CD4-positive, CD25-positive, alpha-beta regulatory T cell (primary cell): ENCODE results near the gene MAPK8IP1. TPM values are rescaled to one million over a fixed set of nuclear protein-coding genes. Genes with fewer than 3 reads are reported as not detected.
"Not testable (repeated sequence)": the region's sequence is repeated elsewhere in the genome, so short reads cannot be mapped to it uniquely, and the experiment has no call there.

ENCODE experiments used
- ATAC-seq, 2 donors: fragments of 150-1000 bp; cut with Tn5 transposase; one replicate each; pipeline ENCODE4 v1.10.0; 2021; ENCODE audit warnings: low read depth in 2 of 2, moderate number of reproducible peaks in 2 of 2, moderate library complexity in 1 of 2
- DNase-seq, 3 donors: peaks; one replicate each; pipeline versions ENCODE4 v3.0.0 to v3.0.0-alpha.2; 2012 to 2022; ENCODE audit warnings: mixed read lengths in 1 of 3
- H3K27ac ChIP-seq: one replicate; pipeline ENCODE4 v1.7.0; 2013; ENCODE audit warnings: mild to moderate bottlenecking, low read length; ENCODE audit not compliant: insufficient read depth, poor library complexity, severe bottlenecking
- H3K27me3 ChIP-seq: one replicate; pipeline ENCODE4 v1.7.0; 2013; ENCODE audit warnings: low read length; ENCODE audit not compliant: control insufficient read depth, insufficient read depth
- H3K36me3 ChIP-seq: one replicate; pipeline ENCODE4 v1.7.0; 2013; ENCODE audit warnings: mild to moderate bottlenecking, low read length, moderate library complexity; ENCODE audit not compliant: control insufficient read depth, insufficient read depth
- H3K4me1 ChIP-seq: 2 replicates; pipeline ENCODE4 v1.7.0; 2013; ENCODE audit warnings: mild to moderate bottlenecking, low read length; ENCODE audit not compliant: insufficient read depth, control insufficient read depth, poor library complexity, severe bottlenecking
- H3K4me3 ChIP-seq: one replicate; pipeline ENCODE4 v1.7.0; 2013; ENCODE audit warnings: low read depth, mild to moderate bottlenecking, low read length, moderate library complexity
- H3K9me3 ChIP-seq, 2 experiments: 1 replicate in 1 of 2; 2 replicates in 1 of 2; pipeline ENCODE4 v1.7.0; 2013; ENCODE audit warnings: low read length in 2 of 2, mild to moderate bottlenecking in 1 of 2, moderate library complexity in 1 of 2; ENCODE audit not compliant: control insufficient read depth in 2 of 2
- H3K27ac Mint-ChIP-seq, 3 donors: one replicate each; pipeline ENCODE4 v1.8.0; 2020 to 2022; ENCODE audit warnings: mild to moderate bottlenecking in 3 of 3, mixed read lengths in 3 of 3, moderate library complexity in 2 of 3
- H3K27me3 Mint-ChIP-seq: one replicate; pipeline ENCODE4 v1.8.0; 2022; ENCODE audit warnings: mild to moderate bottlenecking, mixed read lengths
- H3K36me3 Mint-ChIP-seq: one replicate; pipeline ENCODE4 v1.8.0; 2020; ENCODE audit warnings: mixed read lengths
- H3K4me1 Mint-ChIP-seq, 4 donors: one replicate each; pipeline ENCODE4 v1.8.0; 2020 to 2022; ENCODE audit warnings: mixed read lengths in 4 of 4, mild to moderate bottlenecking in 1 of 4
- H3K4me3 Mint-ChIP-seq, 4 donors: one replicate each; pipeline ENCODE4 v1.8.0; 2020 to 2022; ENCODE audit warnings: mild to moderate bottlenecking in 4 of 4, mixed read lengths in 4 of 4, moderate library complexity in 3 of 4
- H3K9me3 Mint-ChIP-seq, 7 donors: one replicate each; pipeline ENCODE4 v1.8.0; 2020 to 2022; ENCODE audit warnings: mixed read lengths in 7 of 7, mild to moderate bottlenecking in 3 of 7, moderate library complexity in 2 of 7
- polyA plus RNA-seq, 4 donors: library from polyadenylated mRNA; unstranded; fragments of 300-500 nt; fragmentation: Illumina TruSeq; gene quantifications; one replicate each; pipeline ENCODE4 v1.2.3, GENCODE V29; 2021
- total RNA-seq: library from RNA; stranded (reverse); gene quantifications from one replicate; pipeline ENCODE4 v1.2.3, GENCODE V29; 2022

Gene MAPK8IP1
- total and polyA plus RNA-seq, 5 donors from 2014 or later: 0.18 to 4.1 TPM; not detected in 3

DNA sequence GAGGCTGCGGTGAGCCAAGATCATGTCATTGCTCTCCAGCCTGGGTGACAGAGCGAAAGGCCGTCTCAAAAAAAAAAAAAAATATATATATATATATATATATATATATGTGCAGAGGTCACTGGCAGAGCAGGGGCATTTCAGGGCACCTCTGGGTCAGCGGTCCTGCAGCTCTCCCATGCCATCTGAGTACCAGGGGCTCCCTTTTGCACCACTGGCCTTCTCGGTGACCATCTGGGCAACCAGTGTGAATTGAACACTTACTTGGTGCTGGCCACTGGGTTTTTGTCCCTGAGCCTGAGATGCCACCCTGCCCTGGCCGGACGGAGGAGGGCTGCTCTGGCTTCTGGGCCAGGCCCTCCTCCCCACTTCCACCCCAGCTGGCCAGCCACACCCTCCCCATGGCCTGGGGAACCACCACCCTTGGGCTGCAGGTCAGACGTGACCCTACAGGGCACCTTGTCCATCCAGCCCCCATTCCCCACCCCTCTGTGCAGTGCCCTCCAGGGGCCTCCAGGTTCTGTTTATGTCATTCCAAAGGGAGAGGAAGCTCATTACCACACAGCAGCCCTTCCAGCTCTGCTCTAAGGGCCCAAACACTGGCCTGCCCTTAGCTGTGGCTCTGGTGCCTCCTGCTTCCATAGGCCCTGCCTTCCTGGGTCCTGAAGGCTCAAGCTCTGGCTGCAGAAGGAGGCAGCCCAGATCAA, 10.3 kb downstream of the MAPK8IP1 start:
- DNase-seq (no peak), ATAC-seq (no peak)
- no peak overlapping the region for H3K4me3 Mint-ChIP-seq
- H3K4me1 Mint-ChIP-seq: peaks cover 0 to 15% (median 1%) of the 10 kb centered on the region in 4 donors
- no peak overlapping the region for H3K27ac Mint-ChIP-seq
- H3K27ac ChIP-seq: no peak overlapping the region
- no peaks in the 10 kb centered on the region for H3K36me3 ChIP-seq
- H3K9me3 ChIP-seq: no peaks in the 10 kb centered on the region
- H3K4me3 ChIP-seq: no peak overlapping the region
- peaks cover 2% of the 10 kb centered on the region for H3K36me3 Mint-ChIP-seq
- H3K4me1 ChIP-seq: peaks cover 16% of the 10 kb centered on the region
- peaks cover 15% of the 10 kb centered on the region for H3K27me3 ChIP-seq
- H3K27me3 Mint-ChIP-seq: peaks cover 60% of the 10 kb centered on the region
- peaks cover 0 to 3% (median 0%) of the 10 kb centered on the region in 7 donors for H3K9me3 Mint-ChIP-seq

DNA sequence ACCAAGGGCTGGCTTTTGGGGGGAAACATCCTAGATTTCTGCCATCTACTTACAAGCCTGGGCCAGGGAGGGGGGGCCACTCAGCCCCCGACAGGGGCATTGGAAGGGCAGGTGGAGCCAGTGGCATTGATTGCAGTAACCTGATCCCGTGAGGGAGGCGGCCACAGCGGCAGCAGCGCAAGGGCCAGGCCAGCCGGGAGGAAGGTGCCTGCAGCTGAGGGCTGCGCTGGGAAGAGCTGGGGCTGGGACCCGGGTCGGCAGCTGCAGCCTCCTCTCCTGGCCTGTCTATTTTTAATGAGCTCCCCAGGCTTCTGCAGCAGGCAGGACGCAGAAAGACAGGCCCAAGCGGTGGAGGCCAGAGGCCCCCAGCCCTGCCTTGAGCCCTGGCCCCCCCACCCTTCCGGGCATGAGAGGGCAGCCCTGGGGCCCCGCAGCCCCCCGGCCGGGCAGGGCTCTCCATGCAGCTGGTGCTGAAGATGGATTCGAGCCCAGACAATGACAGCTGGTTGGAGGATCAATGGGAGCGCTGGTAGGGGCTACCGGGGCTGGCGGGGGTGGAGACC, 11.1 kb downstream of the MAPK8IP1 start:
- H3K27me3 ChIP-seq: peaks cover 15% of the 10 kb centered on the region
- Mint-ChIP-seq H3K27me3 (peaks cover 67% of the 10 kb centered on the region), H3K4me3 (no peak overlapping the region), H3K36me3 (no peaks in the 10 kb centered on the region), H3K4me1 (peaks cover 0 to 17% (median 1%) of the 10 kb centered on the region in 4 donors), H3K27ac (no peak overlapping the region), H3K9me3 (peaks cover 0 to 5% (median 0%) of the 10 kb centered on the region in 7 donors)
- no peaks in the 10 kb centered on the region for H3K36me3 ChIP-seq
- DNase-seq (no peak), ATAC-seq (no peak)
- H3K4me1 ChIP-seq: peaks cover 16% of the 10 kb centered on the region
- H3K4me3 ChIP-seq: no peak overlapping the region
- H3K27ac ChIP-seq: no peak overlapping the region
- no peaks in the 10 kb centered on the region for H3K9me3 ChIP-seq

DNA sequence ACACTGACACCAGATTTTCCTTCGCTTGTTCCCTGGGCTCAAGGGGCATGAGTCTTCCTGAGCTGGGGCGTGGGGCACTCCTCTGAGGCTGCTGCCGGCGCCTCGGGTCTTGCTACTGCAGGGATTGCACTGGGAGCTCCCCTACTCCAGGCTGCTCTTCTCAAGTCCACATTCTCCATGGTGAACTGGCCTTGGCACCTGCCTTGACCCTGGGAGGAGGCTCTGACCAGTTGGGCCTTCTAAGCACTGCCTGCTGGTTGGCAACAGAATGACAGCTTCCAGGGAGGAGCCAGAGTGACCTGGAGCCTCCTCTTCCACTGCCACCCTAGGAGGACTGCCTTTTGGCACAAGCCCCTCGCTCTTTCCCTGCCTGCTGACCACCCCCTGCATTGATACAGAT, 12.1 kb downstream of the MAPK8IP1 start:
- Histone ChIP-seq H3K27me3 (peaks cover 15% of the 10 kb centered on the region), H3K4me3 (no peak overlapping the region), H3K4me1 (peaks cover 16% of the 10 kb centered on the region), H3K9me3 (no peaks in the 10 kb centered on the region), H3K27ac (no peak overlapping the region), H3K36me3 (no peaks in the 10 kb centered on the region)
- Mint-ChIP-seq H3K4me1 (peaks cover 0 to 17% (median 1%) of the 10 kb centered on the region in 4 donors), H3K27ac (peak overlapping the region in 1 of 3 donors; percentile 63), H3K4me3 (no peak overlapping the region), H3K9me3 (peaks cover 0 to 5% (median 0%) of the 10 kb centered on the region in 7 donors), H3K36me3 (no peaks in the 10 kb centered on the region), H3K27me3 (peaks cover 69% of the 10 kb centered on the region)
- ATAC-seq (no peak), DNase-seq (no peak)

DNA sequence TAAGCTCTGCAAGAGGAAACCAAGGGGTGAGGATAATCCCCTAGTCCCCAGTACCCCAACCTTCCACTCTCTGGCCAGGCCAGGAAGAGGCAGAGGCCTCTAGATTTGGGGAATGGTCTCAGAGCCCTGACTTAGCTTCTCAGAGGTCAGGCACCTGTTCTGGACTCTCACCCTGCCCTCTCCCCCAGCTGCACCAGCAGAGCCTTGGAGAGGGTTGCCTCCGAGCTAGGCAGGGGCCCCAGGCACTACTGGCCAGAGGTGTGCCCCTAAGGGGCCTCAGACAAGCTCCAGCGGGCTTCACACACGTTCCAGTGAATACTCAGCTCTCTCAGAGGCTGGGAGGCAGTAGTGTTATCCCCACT, 13.6 kb downstream of the MAPK8IP1 start:
- Mint-ChIP-seq H3K4me1 (peaks cover 0 to 17% (median 1%) of the 10 kb centered on the region in 4 donors), H3K27me3 (peaks cover 64% of the 10 kb centered on the region)
- H3K27me3 ChIP-seq: peaks cover 15% of the 10 kb centered on the region

DNA sequence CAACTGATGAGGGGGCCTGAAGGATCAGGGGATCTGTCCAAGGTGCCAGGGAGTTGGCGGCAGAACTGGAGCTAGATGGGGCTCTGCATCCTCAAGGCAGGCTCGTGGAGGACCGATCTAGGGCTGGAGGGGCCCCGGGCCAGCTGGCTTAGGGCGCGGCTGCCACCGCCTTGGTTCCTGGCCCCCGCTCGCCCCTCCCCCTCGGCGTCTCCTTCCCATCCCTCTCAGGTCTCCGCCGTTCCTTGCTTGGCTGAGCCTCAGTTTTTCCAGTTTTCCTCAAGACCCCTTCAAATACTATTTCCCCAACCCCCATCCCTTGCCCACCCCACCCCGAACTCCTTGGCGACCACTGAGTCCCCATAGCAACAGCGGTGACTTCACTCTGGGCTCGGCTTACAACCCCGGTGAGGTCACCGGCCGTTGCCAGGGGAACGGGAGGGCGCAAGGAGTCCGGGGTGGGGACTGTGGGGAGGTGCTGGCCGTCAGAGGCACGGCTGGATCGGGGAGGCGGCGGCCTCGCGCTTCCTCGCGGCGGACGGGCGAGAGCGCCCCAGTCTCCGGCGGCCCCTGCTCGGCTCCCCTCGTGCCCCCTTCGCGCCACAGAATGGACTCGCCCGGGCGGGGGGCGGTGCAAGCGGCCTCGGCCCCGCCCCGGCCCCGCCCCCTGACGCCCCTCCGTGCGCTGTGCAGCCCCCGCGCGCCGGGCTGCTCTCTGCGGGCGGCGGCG, 14.2 kb downstream of the MAPK8IP1 start:
- H3K27ac ChIP-seq: no peak overlapping the region
- Mint-ChIP-seq H3K4me1 (peaks cover 0 to 17% (median 1%) of the 10 kb centered on the region in 4 donors), H3K27ac (no peak overlapping the region), H3K36me3 (no peaks in the 10 kb centered on the region), H3K9me3 (peaks cover 0 to 5% (median 0%) of the 10 kb centered on the region in 7 donors), H3K27me3 (peaks cover 65% of the 10 kb centered on the region), H3K4me3 (peak overlapping the region in 3 of 4 donors; percentile 62 to 77 (median 70))
- DNase-seq: peak; percentile 37 to 62 (median 49)
- no peaks in the 10 kb centered on the region for H3K36me3 ChIP-seq
- no peak overlapping the region for H3K4me3 ChIP-seq
- H3K27me3 ChIP-seq: peaks cover 15% of the 10 kb centered on the region
- H3K4me1 ChIP-seq: peaks cover 16% of the 10 kb centered on the region
- no peaks in the 10 kb centered on the region for H3K9me3 ChIP-seq
- peak; percentile 44 to 55 for ATAC-seq

More for the DNA sequence above, 13.6 kb downstream of the MAPK8IP1 start:
- no peaks in the 10 kb centered on the region for H3K36me3 Mint-ChIP-seq
- H3K4me1 ChIP-seq: peaks cover 16% of the 10 kb centered on the region
- H3K27ac Mint-ChIP-seq: no peak overlapping the region
- peak overlapping the region; percentile 51 to 77 (median 66) for H3K4me3 Mint-ChIP-seq
- H3K27ac ChIP-seq: no peak overlapping the region
- H3K4me3 ChIP-seq: no peak overlapping the region
- H3K9me3 ChIP-seq: no peaks in the 10 kb centered on the region
- peaks cover 0 to 5% (median 0%) of the 10 kb centered on the region in 7 donors for H3K9me3 Mint-ChIP-seq
- DNase-seq: no peak
- no peaks in the 10 kb centered on the region for H3K36me3 ChIP-seq
- no peak for ATAC-seq

DNA sequence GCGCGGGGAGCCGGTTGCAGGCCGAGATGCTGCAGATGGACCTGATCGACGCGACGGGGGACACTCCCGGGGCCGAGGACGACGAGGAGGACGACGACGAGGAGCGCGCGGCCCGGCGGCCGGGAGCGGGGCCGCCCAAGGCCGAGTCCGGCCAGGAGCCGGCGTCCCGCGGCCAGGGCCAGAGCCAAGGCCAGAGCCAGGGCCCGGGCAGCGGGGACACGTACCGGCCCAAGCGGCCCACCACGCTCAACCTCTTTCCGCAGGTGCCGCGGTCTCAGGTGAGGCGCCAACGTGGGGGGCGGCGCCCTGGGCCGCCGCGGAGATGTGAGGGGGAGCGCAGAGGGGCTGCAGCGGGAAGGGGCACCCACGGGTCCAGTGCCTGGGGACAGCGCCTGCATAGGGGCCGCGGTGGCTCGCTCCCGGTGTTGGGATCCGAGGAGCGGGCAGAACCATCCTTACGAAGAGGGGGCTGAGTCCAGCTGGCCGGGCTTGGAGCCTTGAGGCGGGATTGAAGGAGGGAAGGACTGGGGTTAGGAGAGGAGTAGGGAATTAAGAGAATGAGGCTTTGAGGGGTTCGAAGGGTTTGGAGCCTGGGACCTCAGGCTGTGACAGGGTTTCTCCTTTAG, 14.8 kb downstream of the MAPK8IP1 start:
- H3K36me3 Mint-ChIP-seq, DNase-seq: not testable (repeated sequence)

DNA sequence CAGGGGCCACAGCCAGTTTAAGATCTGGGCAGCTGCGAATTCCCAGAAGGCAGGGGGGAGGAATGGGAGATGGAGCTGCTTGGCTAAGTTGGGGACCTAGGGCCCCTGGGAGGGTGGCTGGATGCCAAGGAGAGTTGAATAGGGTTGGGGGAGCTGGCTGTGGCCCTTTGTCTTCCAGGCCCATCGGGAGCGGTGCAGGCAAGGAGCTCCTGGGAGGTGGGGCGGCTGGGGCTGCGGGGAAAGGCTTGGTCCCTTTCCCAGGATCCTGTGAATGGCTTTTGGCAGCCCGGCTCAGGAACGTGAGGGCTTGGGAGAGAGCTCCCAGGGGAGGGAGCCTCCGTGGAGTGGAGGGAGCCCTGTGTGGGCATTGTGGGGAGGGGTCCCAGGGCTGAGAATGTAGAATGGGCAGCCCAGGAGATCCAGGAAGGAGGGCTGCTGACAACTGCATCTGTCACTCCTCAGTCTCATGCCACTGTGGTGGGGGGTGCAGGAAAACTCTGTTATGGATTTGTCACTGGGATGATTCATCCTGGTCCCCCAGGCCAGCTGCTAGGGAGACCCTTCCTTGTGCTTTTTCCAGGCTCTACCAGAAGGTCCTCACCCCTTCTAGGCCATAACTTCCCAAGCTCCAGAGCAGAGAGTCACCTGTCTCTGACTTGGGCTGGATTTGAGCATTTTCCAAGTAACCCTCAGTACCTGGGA, 15.6 kb downstream of the MAPK8IP1 start:
- Histone ChIP-seq H3K9me3 (no peaks in the 10 kb centered on the region), H3K4me1 (peaks cover 22% of the 10 kb centered on the region), H3K36me3 (no peaks in the 10 kb centered on the region), H3K27ac (no peak overlapping the region), H3K4me3 (no peak overlapping the region), H3K27me3 (peaks cover 15% of the 10 kb centered on the region)
- no peak for DNase-seq
- Mint-ChIP-seq H3K9me3 (peaks cover 0 to 4% (median 0%) of the 10 kb centered on the region in 7 donors), H3K36me3 (no peaks in the 10 kb centered on the region), H3K4me1 (peaks cover 0 to 17% (median 1%) of the 10 kb centered on the region in 4 donors), H3K4me3 (peak overlapping the region; percentile 33 to 76 (median 56)), H3K27ac (peak overlapping the region in 1 of 3 donors; percentile 62), H3K27me3 (peaks cover 51% of the 10 kb centered on the region)
- no peak for ATAC-seq

More for the DNA sequence above, 14.8 kb downstream of the MAPK8IP1 start:
- H3K9me3 ChIP-seq, H3K36me3 ChIP-seq, H3K27ac ChIP-seq, H3K4me3 ChIP-seq, H3K9me3 Mint-ChIP-seq, ATAC-seq, H3K27ac Mint-ChIP-seq: not testable (repeated sequence)
- Mint-ChIP-seq H3K4me3 (peak overlapping the region in 2 of 4 donors; percentile 50 to 65), H3K27me3 (peaks cover 58% of the 10 kb centered on the region), H3K4me1 (peaks cover 0 to 14% (median 1%) of the 10 kb centered on the region in 4 donors)
- Histone ChIP-seq H3K4me1 (peaks cover 16% of the 10 kb centered on the region), H3K27me3 (peaks cover 15% of the 10 kb centered on the region)
